CD4-positive, alpha-beta T cell treated with Interleukin-6 at 100 ng/mL for 8 hours (primary cell): Measurements from ENCODE around the gene SPAG16.
A peak's percentile ranks its signal among the peaks of the same experiment; 100 is the strongest.
"Not testable (repeated sequence)": the region's sequence is repeated elsewhere in the genome, so short reads cannot be mapped to it uniquely, and the experiment has no call there.

Experiments used
- DNase-seq: peaks from one replicate; pipeline ENCODE4 v3.0.0-alpha.2; 2020; ENCODE audit warnings: mixed read lengths, low spot score

The SPAG16 gene

GRCh38 chr2:213834746-213835145 lies 550.5 kb downstream of the SPAG16 start:
- DNase-seq = no peak

- no peak for DNase-seq
Observed at GRCh38 chr2:213846856-213847255, 562.6 kb downstream of the SPAG16 start.

- DNase-seq = no peak
Observed at GRCh38 chr2:213847316-213847715, 563.1 kb downstream of the SPAG16 start.

GRCh38 chr2:213848631-213849030 lies 564.4 kb downstream of the SPAG16 start:
- no peak for DNase-seq

DNA sequence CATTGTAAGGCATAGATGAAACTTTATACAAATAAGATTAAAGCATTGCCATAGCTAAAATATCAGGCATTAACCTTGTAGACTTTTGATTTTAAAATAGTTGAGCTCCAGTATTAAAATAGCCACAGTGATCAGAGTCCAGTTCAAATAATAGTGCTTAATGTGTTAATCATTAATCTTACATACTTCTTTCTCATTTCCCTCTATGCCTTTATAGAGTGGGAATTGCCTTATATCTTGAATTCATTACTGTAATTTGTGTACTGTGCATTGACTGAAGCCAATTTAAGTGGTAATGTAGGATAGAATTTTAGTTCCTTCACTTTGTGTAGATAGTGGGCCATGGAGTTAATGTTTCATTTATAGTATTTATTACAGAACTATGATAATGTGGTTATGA lies 577.4 kb downstream of the SPAG16 start:
- DNase-seq = no peak

DNA sequence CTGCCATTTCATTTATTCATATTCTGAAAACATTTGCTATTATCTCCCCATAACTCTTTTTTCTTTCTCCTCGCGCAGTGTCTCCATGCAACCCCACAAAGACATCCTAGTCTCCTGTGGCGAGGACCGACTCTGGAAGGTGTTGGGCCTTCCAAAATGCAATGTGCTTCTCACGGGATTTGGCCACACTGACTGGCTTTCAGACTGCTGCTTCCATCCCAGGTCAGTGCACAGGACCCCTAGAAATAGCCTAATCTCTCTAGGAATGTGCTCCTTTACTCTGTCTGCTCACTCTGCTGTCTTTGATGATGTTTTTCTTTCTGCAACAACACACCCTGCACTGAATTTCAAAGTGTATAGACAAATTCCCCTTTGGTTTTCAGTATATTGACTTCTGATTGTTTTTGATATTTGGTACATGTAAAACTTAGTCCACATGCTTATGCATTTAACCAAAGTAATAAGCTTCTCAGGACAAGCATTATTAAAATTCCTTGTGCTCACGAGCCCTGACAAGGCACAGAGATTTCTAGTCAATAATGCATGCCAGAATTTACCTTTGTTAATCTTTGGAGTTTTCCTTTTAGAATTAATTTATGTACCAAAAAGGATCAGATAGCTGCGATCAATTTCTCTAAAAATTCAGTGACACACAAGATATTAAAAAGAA lies 578.3 kb downstream of the SPAG16 start:
- DNase-seq = no peak

DNA sequence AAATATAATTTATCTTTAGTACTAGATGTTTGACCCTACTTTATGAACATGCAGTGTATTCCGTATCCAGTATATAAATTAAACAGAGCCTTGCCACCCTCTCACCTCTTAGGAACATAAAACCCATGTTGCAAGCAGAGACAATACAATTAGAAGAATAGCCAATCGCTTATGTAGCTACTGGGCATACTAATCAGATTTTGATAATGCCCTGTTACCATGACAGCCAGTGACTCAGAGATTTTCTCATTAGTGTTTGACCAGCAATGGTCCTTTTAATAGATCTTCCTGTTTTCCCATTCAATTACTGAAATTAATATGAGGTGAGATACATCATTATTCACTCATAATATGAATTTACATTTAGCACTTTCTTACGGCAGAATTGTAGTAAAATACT lies 579.3 kb downstream of the SPAG16 start:
- no peak for DNase-seq

- no peak for DNase-seq
Observed at GRCh38 chr2:213868526-213868925, 584.3 kb downstream of the SPAG16 start.

DNA sequence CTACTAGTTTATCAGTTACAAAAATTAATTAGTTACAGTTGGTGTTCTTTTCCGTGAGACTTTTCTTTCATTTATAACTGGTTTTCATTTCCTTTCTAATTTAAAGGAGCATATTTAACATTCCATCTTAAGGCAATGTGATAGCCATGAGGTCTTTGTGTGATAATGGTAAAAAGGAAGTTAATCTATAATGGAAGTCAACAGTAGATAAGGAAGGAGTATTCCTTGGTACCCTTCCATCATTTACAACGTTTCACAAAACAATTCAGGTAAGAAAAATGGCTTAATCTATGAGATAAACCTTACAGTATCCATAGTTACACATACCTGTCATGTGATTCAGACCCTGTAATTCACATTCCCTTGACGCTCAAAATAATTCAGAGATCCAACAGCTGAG lies 601.2 kb downstream of the SPAG16 start:
- no peak for DNase-seq

DNA sequence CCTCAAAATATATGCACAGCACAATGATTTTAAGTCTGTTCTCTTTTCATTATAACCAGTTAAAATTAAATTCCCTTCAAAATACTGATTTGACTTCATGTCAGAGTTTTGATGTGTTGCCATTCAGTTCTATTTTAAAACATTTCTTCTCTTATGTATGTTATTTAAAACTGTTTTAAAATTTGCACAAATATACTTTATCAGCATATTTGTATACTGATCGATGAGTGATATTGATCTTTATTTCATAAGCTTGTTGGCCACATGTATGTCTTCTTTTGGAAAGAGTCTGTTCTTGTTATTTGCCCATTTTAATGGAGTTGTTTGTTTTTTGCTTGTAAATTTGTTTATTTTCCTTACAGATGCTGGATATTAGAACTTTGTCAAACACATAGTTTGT lies 630.2 kb downstream of the SPAG16 start:
- DNase-seq = no peak

DNA sequence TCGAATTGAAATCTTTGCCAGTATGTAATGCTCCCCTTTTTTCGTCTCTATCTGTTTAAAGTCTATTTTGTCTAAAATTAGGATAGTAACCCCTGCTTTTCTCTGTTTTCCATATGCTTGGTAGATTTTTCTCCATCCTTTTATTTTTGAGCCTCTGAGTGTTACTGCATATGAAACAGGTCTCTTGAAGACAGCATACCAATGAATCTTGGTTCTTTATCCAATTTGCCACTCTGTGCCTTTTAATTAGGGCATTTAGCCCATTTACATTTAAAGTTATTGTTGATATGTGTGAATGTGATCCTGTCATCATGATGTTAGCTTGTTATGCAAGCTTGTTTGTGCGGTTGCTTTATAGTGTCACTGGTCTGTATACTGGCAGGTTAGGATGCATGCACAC lies 635.8 kb downstream of the SPAG16 start:
- DNase-seq = no peak

GRCh38 chr2:213923543-213923942 lies 639.3 kb downstream of the SPAG16 start:
- DNase-seq = no peak

GRCh38 chr2:213934560-213934959 lies 650.3 kb downstream of the SPAG16 start:
- peak; percentile 4 for DNase-seq

DNA sequence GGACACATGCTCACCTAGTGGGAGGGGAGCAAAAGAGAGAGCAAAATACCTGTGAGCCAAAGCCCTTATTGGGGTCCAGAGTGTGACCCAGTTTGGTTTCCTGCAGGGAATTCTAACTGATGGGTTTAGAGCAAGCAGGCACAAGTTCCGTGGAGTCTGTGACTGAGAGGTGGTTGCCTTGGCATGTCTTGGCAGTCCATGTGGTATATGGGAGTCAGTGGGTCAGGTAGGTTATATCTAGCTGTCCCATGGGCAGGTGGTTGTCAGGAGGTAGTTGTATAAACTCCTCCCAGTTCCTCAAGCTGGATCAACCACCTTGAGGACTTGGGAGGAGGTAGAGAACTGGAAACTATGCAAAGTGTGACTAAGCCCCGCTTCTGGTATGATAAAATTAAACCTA lies 673.8 kb downstream of the SPAG16 start:
- DNase-seq = no peak

DNA sequence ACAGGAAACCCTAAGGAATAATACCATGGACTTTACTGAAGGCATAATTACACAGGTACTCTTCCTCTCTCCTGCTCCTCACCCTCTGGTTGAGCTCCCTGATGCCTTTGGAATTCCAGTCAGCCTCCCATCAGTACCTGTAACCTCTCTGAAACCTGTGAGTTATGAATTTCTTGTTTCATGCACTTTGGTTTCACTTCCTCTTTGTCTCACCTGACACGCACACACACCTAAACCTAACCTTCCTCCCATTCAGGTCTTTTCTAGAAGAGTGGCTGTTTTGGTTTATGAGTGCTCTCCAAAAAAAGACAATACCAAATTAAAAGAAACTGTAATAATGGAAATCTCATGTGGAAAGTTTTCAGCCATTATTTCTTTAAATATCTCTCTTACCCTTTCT lies 675.3 kb downstream of the SPAG16 start:
- no peak for DNase-seq

DNA sequence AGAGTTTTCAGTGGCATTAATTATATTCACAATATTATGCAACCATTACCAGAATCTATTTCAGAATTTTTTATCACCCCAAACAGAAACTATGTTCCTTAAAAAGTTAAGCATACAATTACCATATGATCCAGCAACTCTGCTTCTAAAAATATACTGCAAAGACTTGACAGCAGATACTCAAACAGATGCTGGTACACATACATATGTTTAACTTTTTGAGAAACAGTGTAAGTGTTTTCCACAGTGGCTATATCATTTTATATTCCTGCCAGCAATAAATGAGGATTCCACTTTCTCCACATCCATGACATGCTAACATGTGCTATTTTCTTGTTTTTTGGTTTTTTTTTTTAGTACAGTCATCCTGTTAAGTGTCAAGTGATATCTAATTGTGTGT lies 687.3 kb downstream of the SPAG16 start:
- DNase-seq = no peak

- DNase-seq = no peak
Observed at GRCh38 chr2:213980883-213981282, 696.6 kb downstream of the SPAG16 start.

DNA sequence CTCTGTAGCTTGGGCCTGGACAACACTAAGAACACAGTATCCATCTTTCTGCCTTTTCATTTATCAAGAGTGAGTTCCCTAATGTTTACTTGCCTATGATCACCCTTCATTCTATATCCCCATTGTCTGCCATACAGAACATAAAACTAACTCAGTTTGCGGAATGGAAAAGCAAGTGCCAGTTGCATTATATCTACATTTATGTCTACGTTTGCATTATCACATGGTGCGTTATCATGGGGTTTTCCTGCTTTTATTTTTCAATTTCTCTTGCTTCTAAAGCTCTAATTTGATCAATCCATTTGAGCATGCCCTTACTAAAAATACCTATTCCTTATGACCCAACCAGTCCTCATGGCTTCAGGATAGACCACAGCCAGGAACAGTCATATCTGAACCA lies 704.9 kb downstream of the SPAG16 start:
- no peak for DNase-seq

DNA sequence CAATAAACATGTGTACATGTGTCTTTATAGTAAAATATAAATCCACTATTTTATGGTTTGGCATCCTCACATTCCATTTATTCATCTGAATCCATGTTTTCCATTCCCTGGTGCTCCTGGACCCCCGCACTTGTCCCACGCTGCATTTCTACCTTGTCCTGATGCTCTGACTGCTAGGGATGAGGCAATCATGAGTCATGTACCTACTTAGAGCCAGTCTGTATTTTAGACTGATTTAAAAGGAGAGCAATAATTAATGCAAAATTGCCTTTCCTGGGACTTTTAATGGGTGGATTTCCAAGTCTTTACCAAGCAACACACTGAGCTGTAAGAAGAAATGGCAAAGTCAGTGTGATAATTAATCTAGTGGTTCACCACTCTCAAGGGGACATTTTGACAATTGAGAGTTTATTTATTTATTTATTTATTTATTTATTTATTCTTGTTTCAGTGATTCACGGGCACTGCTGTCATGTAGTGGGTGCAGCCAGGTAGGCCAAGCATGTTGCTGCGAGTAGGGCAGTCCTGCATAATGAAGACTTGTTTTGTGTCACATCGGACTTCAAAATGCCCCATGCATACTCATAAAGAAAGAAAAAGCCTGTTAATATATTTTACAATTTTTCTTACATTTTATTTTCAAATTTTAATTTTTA lies 707.3 kb downstream of the SPAG16 start:
- DNase-seq = no peak

DNA sequence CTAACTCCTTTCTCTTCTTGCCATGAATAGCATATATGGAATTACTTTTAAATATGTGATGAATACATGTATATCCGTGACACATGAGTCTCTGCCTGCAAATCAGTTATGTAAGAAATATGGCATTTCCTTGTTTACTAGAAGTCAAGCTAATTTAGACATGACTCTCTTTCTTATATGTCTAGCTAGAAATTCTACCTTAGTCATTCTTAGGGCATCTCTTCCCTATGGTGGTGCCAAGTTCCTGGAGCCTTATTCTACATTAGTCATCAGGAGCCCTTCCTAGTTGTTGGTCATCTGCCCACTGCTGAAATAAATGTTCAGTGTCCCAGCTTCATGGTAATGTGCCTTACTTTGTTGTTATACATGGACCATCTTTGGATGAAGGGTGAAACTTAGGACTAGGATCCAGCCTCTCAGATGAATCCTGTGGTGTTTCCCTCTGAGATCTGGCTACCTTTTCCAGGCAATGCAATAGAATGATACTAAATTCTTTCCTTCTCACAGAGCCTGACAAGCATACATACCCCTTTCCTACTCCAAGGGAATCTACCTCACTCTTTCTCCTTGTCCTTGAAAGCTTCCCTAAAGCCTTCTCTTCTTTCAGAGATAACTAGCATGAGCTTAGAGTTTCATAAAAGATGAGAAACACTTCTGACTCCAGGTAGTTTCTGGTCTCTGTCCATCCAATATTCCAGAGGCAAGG lies 711.3 kb downstream of the SPAG16 start:
- DNase-seq = no peak

GRCh38 chr2:213998976-213999375 lies 714.7 kb downstream of the SPAG16 start:
- not testable (repeated sequence) for DNase-seq

DNA sequence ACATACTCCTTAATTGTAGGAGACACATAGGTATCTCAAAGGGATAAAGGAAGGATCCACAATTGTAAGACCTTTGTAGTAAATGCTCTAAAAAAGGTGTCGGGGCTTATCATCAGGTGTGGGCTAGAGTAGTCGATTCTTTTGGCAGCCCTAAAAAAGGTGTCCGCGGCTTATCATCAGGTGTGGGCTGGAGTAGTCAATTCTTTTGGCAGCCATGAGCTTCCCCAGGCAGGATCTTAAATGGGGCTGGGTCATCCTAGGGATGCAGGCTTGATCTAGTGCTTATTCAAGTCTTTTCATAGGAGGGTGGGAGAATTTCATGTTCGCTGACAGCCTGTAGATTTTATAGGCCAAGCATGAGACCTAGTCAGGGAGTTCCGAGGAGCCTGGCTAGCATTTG lies 720.2 kb downstream of the SPAG16 start:
- no peak for DNase-seq

DNA sequence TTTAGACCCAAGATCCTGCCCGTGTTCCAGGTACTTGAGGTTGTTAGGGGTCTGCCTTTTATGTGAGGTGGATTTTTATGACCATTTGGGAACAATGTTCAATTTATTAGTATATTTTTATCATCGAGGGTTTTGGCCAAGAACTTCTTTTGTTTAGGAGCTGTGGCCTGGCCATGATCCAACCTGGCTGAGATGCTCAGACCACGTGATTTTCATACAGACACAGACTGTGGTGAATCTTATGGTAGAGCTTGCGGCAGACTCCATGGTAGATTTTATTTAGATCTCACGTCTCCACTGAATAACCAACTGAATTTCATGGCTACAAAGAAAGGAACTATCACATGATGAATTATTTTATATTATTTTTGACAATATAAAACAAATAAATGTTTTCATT lies 721.1 kb downstream of the SPAG16 start:
- DNase-seq = no peak
